H9 (cell line): ENCODE results near the gene LRP8. TPM values are rescaled to one million over a fixed set of nuclear protein-coding genes. Genes with fewer than 3 reads are reported as not detected.
A peak's percentile ranks its signal among the peaks of the same experiment; 100 is the strongest.

Experiments used
- DNase-seq: peaks from one replicate; pipeline ENCODE4 v3.0.0-alpha.2; 2017
- H2AFZ ChIP-seq: one replicate; pipeline ENCODE4 v1.6.1; 2013; ENCODE audit warnings: mild to moderate bottlenecking, low read length, control low read depth, moderate library complexity
- H2AK5ac ChIP-seq: 2 replicates; pipeline ENCODE4 v1.6.1; 2013; ENCODE audit warnings: low read length, control low read depth, mixed read lengths; ENCODE audit not compliant: insufficient read length
- H2BK120ac ChIP-seq: one replicate; pipeline ENCODE4 v1.6.1; 2013; ENCODE audit warnings: low read depth, mild to moderate bottlenecking, low read length, control low read depth, inconsistent platforms; ENCODE audit not compliant: poor library complexity, severe bottlenecking
- H2BK12ac ChIP-seq: 2 replicates; pipeline ENCODE4 v1.6.1; 2013; ENCODE audit warnings: low read length, control low read depth, mixed read lengths, low read depth; ENCODE audit not compliant: insufficient read length
- H2BK15ac ChIP-seq: 2 replicates; pipeline ENCODE4 v1.6.1; 2013; ENCODE audit warnings: low read depth, low read length, control low read depth
- H2BK20ac ChIP-seq: one replicate; pipeline ENCODE4 v1.6.1; 2013; ENCODE audit warnings: low read depth, mild to moderate bottlenecking, low read length, control low read depth, inconsistent platforms; ENCODE audit not compliant: poor library complexity, severe bottlenecking
- H2BK5ac ChIP-seq: 2 replicates; pipeline ENCODE4 v1.6.1; 2013; ENCODE audit warnings: low read length, control low read depth, mixed read lengths; ENCODE audit not compliant: insufficient read length
- H3K14ac ChIP-seq: 2 replicates; pipeline ENCODE4 v1.6.1; 2013; ENCODE audit warnings: low read length, control low read depth; ENCODE audit not compliant: insufficient read depth
- H3K18ac ChIP-seq: 2 replicates; pipeline ENCODE4 v1.6.1; 2013; ENCODE audit warnings: low read depth, mild to moderate bottlenecking, mixed read lengths, low read length, control low read depth; ENCODE audit not compliant: insufficient read length
- H3K23ac ChIP-seq: 2 replicates; pipeline ENCODE4 v1.6.1; 2013; ENCODE audit warnings: low read length, control low read depth, mixed read lengths, low read depth; ENCODE audit not compliant: insufficient read length
- H3K23me2 ChIP-seq: 2 replicates; pipeline ENCODE4 v1.6.1; 2013; ENCODE audit warnings: low read depth, mild to moderate bottlenecking, mixed read lengths, low read length, control low read depth; ENCODE audit not compliant: insufficient read length, poor library complexity, severe bottlenecking
- H3K27ac ChIP-seq: 2 replicates; pipeline ENCODE4 v1.5.1; 2013; ENCODE audit warnings: low read length, control low read depth, mixed read lengths, low read depth; ENCODE audit not compliant: insufficient read length
- H3K27me3 ChIP-seq: 2 replicates; pipeline ENCODE4 v1.6.1; 2013; ENCODE audit warnings: low read length, control low read depth, inconsistent platforms; ENCODE audit not compliant: insufficient read depth
- H3K4ac ChIP-seq: 2 replicates; pipeline ENCODE4 v1.6.1; 2013; ENCODE audit warnings: low read depth, mild to moderate bottlenecking, control low read depth, inconsistent platforms, low read length, moderate library complexity
- H3K4me1 ChIP-seq: 2 replicates; pipeline ENCODE4 v1.6.1; 2013; ENCODE audit warnings: low read length, control low read depth, inconsistent platforms; ENCODE audit not compliant: insufficient read depth
- H3K4me2 ChIP-seq: 2 replicates; pipeline ENCODE4 v1.6.1; 2013; ENCODE audit warnings: low read length, control low read depth, mixed read lengths; ENCODE audit not compliant: insufficient read length, insufficient read depth
- H3K56ac ChIP-seq: 2 replicates; pipeline ENCODE4 v1.6.1; 2013; ENCODE audit warnings: low read depth, mild to moderate bottlenecking, mixed read lengths, low read length, control low read depth; ENCODE audit not compliant: insufficient read length
- H3K79me1 ChIP-seq: 2 replicates; pipeline ENCODE4 v1.6.1; 2013; ENCODE audit warnings: low read depth, mild to moderate bottlenecking, moderate library complexity, low read length, control low read depth, inconsistent platforms; ENCODE audit not compliant: insufficient read depth, poor library complexity, severe bottlenecking
- H3K79me2 ChIP-seq: 2 replicates; pipeline ENCODE4 v1.6.1; 2013; ENCODE audit warnings: low read length, control low read depth, inconsistent platforms; ENCODE audit not compliant: insufficient read depth
- H3K9ac ChIP-seq: 2 replicates; pipeline ENCODE4 v1.6.1; 2013; ENCODE audit warnings: low read length, control low read depth, mixed read lengths; ENCODE audit not compliant: insufficient read length; ENCODE audit errors: extremely low read depth
- H3K9me3 ChIP-seq: one replicate; pipeline ENCODE4 v1.6.1; 2013; ENCODE audit warnings: low read depth, low read length, inconsistent platforms; ENCODE audit not compliant: control insufficient read depth
- H3T11ph ChIP-seq: one replicate; pipeline ENCODE4 v1.6.1; 2013; ENCODE audit warnings: mild to moderate bottlenecking, low read length, control low read depth, inconsistent platforms
- H4K20me1 ChIP-seq: one replicate; pipeline ENCODE4 v1.6.1; 2013; ENCODE audit not compliant: control insufficient read depth, insufficient read length, insufficient read depth
- H4K5ac ChIP-seq: 2 replicates; pipeline ENCODE4 v1.6.1; 2013; ENCODE audit warnings: low read depth, mild to moderate bottlenecking, mixed read lengths, low read length, control low read depth; ENCODE audit not compliant: insufficient read length
- H4K8ac ChIP-seq: replicated peaks from 2 replicates; pipeline ENCODE4 v1.6.1; 2013; ENCODE audit warnings: low read length, control low read depth, mixed read lengths, low read depth; ENCODE audit not compliant: insufficient read length
- H4K91ac ChIP-seq: 2 replicates; pipeline ENCODE4 v1.6.1; 2013; ENCODE audit warnings: low read depth, mild to moderate bottlenecking, moderate library complexity, mixed read lengths, low read length, control low read depth; ENCODE audit not compliant: insufficient read length
- H3K27ac Mint-ChIP-seq, 3 experiments: 2 replicates in 2 of 3; 3 replicates in 1 of 3; pipeline ENCODE4 v1.8.0; 2020 to 2021; ENCODE audit warnings: mixed read lengths in 3 of 3, mild to moderate bottlenecking in 1 of 3, moderate library complexity in 1 of 3
- H3K27me3 Mint-ChIP-seq: 2 replicates; pipeline ENCODE4 v1.8.0; 2021; ENCODE audit warnings: low read depth, mild to moderate bottlenecking, moderate library complexity, mixed read lengths
- H3K36me3 Mint-ChIP-seq, 3 experiments: 2 replicates in 2 of 3; 3 replicates in 1 of 3; pipeline ENCODE4 v1.8.0; 2020 to 2021; ENCODE audit warnings: low read depth in 3 of 3, mixed read lengths in 3 of 3; ENCODE audit not compliant: insufficient read depth in 1 of 3
- H3K4me1 Mint-ChIP-seq, 2 experiments: 2 replicates each; pipeline ENCODE4 v1.8.0; 2020; ENCODE audit warnings: mixed read lengths in 2 of 2
- H3K4me3 Mint-ChIP-seq, 2 experiments: 2 replicates in 1 of 2; 3 replicates in 1 of 2; pipeline ENCODE4 v1.8.0; 2020 to 2021; ENCODE audit warnings: mild to moderate bottlenecking in 2 of 2, mixed read lengths in 2 of 2, moderate library complexity in 1 of 2
- H3K9me3 Mint-ChIP-seq, 2 experiments: 2 replicates in 1 of 2; 3 replicates in 1 of 2; pipeline ENCODE4 v1.8.0; 2020; ENCODE audit warnings: mild to moderate bottlenecking in 2 of 2, mixed read lengths in 2 of 2, moderate library complexity in 1 of 2
- CTCF ChIP-seq: fragments of 200-600 bp; sonication (generic); conservative IDR thresholded peaks from 3 replicates; pipeline ENCODE4 v1.8.0; 2021; ENCODE audit warnings: antibody characterized with exemption, mild to moderate bottlenecking
- WGBS: extraction: QIAGEN DNeasy Blood & Tissue Kit; methylation state at CpG from one replicate; pipeline ENCODE4 v1.1.7; 2013; ENCODE audit warnings: missing lambda C conversion rate, low lambda C conversion rate, mixed read lengths; ENCODE audit not compliant: insufficient read length; ENCODE audit errors: extremely low coverage; 5-methylcytosine and 5-hydroxymethylcytosine counted together
- total RNA-seq: library from RNA; stranded (reverse); gene quantifications from 2 replicates; pipeline ENCODE4 v1.2.1, GENCODE V29; 2021

Gene LRP8
- total RNA-seq, 1 experiment from 2014 or later = 78.6 TPM

- Histone ChIP-seq H2AFZ (no peak overlapping the region), H3K56ac (no peak overlapping the region), H4K5ac (no peak overlapping the region), H3K18ac (no peak overlapping the region), H3K14ac (no peak overlapping the region; the same call in 1 of the 2 replicates), H3K4me2 (no peak overlapping the region), H4K8ac (no peak overlapping the region), H2BK12ac (no peak overlapping the region), H2BK5ac (no peak overlapping the region), H3T11ph (no peak overlapping the region), H2BK15ac (no peak overlapping the region), H3K4ac (no peak overlapping the region), H2BK120ac (no peak overlapping the region), H3K23me2 (no peaks in the 10 kb centered on the region), H3K9me3 (no peaks in the 10 kb centered on the region), H3K23ac (no peak overlapping the region), H3K4me1 (no peaks in the 10 kb centered on the region), H3K27ac (no peak overlapping the region), H3K9ac (no peak overlapping the region), H2AK5ac (no peak overlapping the region), H2BK20ac (no peak overlapping the region), H3K79me1 (no peaks in the 10 kb centered on the region), H3K27me3 (no peaks in the 10 kb centered on the region), H3K79me2 (no peaks in the 10 kb centered on the region), H4K91ac (no peak overlapping the region), H4K20me1 (no peaks in the 10 kb centered on the region)
- no peaks in the 10 kb centered on the region for H3K36me3 Mint-ChIP-seq
- H3K9me3 Mint-ChIP-seq = no peaks in the 10 kb centered on the region; a peak in 1 of 5 replicates
- H3K4me1 Mint-ChIP-seq = peaks cover 7 to 17% of the 10 kb centered on the region in 2 experiments
- peaks cover 38% of the 10 kb centered on the region for H3K27me3 Mint-ChIP-seq
- no peak for TF ChIP-seq CTCF
- H3K4me3 Mint-ChIP-seq = no peak overlapping the region
- DNase-seq = peak; percentile 16
- no peak overlapping the region for H3K27ac Mint-ChIP-seq
- no CpG with 5 or more reads among the region's 9 CpGs for WGBS
Observed at GRCh38 chr1:53370369-53370961, 42.6 kb upstream of the LRP8 start.
